H1 (cell line): ENCODE data around the gene ROR1. TPM values are rescaled to one million over a fixed set of nuclear protein-coding genes. Genes with fewer than 3 reads are reported as not detected.
A peak's percentile ranks its signal among the peaks of the same experiment; 100 is the strongest.

Experiments
- CTCF ChIA-PET: fragments of 300-600 bp; sonication (Branson Sonifier 250); formaldehyde crosslinking; loops from one replicate; lab custom pipeline; 2021; ENCODE audit not compliant: partially characterized antibody; lab: Charles Lee
- POLR2A ChIA-PET: fragments of 300-600 bp; sonication (Branson Sonifier 250); formaldehyde crosslinking; loops from one replicate; lab custom pipeline; 2021; ENCODE audit warnings: inconsistent platforms; ENCODE audit not compliant: partially characterized antibody; lab: Charles Lee
- DNase-seq, 2 experiments: peaks; one replicate each; pipeline versions ENCODE4 v3.0.0 to v3.0.0-alpha.2; 2010 to 2022; ENCODE audit warnings: low spot score in 2 of 2, low read depth in 1 of 2, mixed read lengths in 1 of 2
- FAIRE-seq: peaks from 2 replicates; lab custom pipeline; 2011; peaks lifted over from hg19 to GRCh38; lab: Jason Lieb, UNC
- H2AFZ ChIP-seq: 2 replicates; pipeline ENCODE4 v1.8.1; 2012; ENCODE audit warnings: low read length, inconsistent platforms
- H2AK5ac ChIP-seq: 2 replicates; pipeline ENCODE4 v1.6.1; 2013; ENCODE audit warnings: low read depth, low read length
- H2BK120ac ChIP-seq: replicated peaks from 2 replicates; pipeline ENCODE3; 2013; ENCODE audit warnings: low read depth, low read length, inconsistent platforms
- H2BK12ac ChIP-seq: 2 replicates; pipeline ENCODE4 v1.6.1; 2013; ENCODE audit warnings: low read depth, low read length
- H2BK15ac ChIP-seq: 2 replicates; pipeline ENCODE4 v1.6.1; 2013; ENCODE audit warnings: low read length
- H2BK20ac ChIP-seq: 2 replicates; pipeline ENCODE4 v1.6.1; 2013; ENCODE audit warnings: low read length
- H2BK5ac ChIP-seq: 2 replicates; pipeline ENCODE4 v1.6.1; 2013; ENCODE audit warnings: low read depth, low read length
- H3K14ac ChIP-seq: 2 replicates; pipeline ENCODE4 v1.6.1; 2013; ENCODE audit warnings: inconsistent platforms; ENCODE audit not compliant: insufficient read length
- H3K18ac ChIP-seq: 2 replicates; pipeline ENCODE4 v1.6.1; 2013; ENCODE audit warnings: low read length; ENCODE audit errors: extremely low read depth
- H3K23ac ChIP-seq: 2 replicates; pipeline ENCODE4 v1.6.1; 2013; ENCODE audit warnings: inconsistent platforms; ENCODE audit not compliant: insufficient read length
- H3K23me2 ChIP-seq: 2 replicates; pipeline ENCODE4 v1.6.1; 2013; ENCODE audit warnings: low read depth, low read length
- H3K27ac ChIP-seq: 2 replicates; pipeline ENCODE4 v1.6.1; 2011; ENCODE audit warnings: low read depth, low read length, inconsistent platforms
- H3K27me3 ChIP-seq, 4 experiments: replicated peaks in 1 of 4; 1 replicate in 1 of 4; 2 replicates in 3 of 4; pipeline versions ENCODE4 v1.6.1 to v1.8.1; 2011 to 2013; ENCODE audit warnings: low read length in 3 of 4, mild to moderate bottlenecking in 3 of 4, inconsistent platforms in 2 of 4, mixed read lengths in 2 of 4, moderate library complexity in 1 of 4; ENCODE audit not compliant: control insufficient read depth in 3 of 4, insufficient read depth in 3 of 4; ENCODE audit errors: extremely low read depth in 1 of 4
- H3K36me3 ChIP-seq, 4 experiments: 2 replicates each; pipeline versions ENCODE4 v1.6.1 to v1.8.1; 2011 to 2013; ENCODE audit warnings: mild to moderate bottlenecking in 4 of 4, low read length in 3 of 4, moderate library complexity in 2 of 4, control low read depth in 1 of 4, inconsistent platforms in 1 of 4; ENCODE audit not compliant: insufficient read depth in 4 of 4, control insufficient read depth in 2 of 4
- H3K4ac ChIP-seq: replicated peaks from 2 replicates; pipeline ENCODE3; 2013; ENCODE audit warnings: low read length, low read depth, mixed read lengths, inconsistent platforms; ENCODE audit not compliant: insufficient read length
- H3K4me1 ChIP-seq, 4 experiments: replicated peaks in 1 of 4; 1 replicate in 1 of 4; 2 replicates in 3 of 4; pipeline versions ENCODE4 v1.6.1 to v1.8.1; 2011 to 2013; ENCODE audit warnings: low read length in 3 of 4, inconsistent platforms in 2 of 4, mixed read lengths in 1 of 4; ENCODE audit not compliant: insufficient read depth in 4 of 4, control insufficient read depth in 3 of 4
- H3K4me2 ChIP-seq, 2 experiments: 2 replicates each; pipeline versions ENCODE4 v1.6.1 to v1.8.1; 2011 to 2013; ENCODE audit warnings: low read depth in 2 of 2, low read length in 2 of 2, control low read depth in 1 of 2, inconsistent platforms in 1 of 2, mild to moderate bottlenecking in 1 of 2; ENCODE audit not compliant: insufficient read depth in 1 of 2
- H3K4me3 ChIP-seq, 4 experiments: fragments of 200-600, 300-600 bp in 1 of 4; sonication (generic), shearing (Covaris generic), sonication (Bioruptor Twin) in 1 of 4; 2 replicates each; pipeline versions ENCODE4 v1.5.1 to v1.8.1; 2011 to 2016; ENCODE audit warnings: low read length in 4 of 4, low read depth in 3 of 4, control low read depth in 2 of 4, inconsistent platforms in 2 of 4, mild to moderate bottlenecking in 2 of 4, mixed read lengths in 1 of 4, moderate library complexity in 1 of 4; ENCODE audit not compliant: insufficient read depth in 2 of 4; ENCODE audit errors: extremely low read depth in 1 of 4
- H3K56ac ChIP-seq: replicated peaks from 2 replicates; pipeline ENCODE3; 2013; ENCODE audit warnings: low read depth, mild to moderate bottlenecking, mixed read lengths, low read length, inconsistent platforms; ENCODE audit not compliant: insufficient read length
- H3K79me1 ChIP-seq: 2 replicates; pipeline ENCODE4 v1.6.1; 2013; ENCODE audit warnings: low read depth, low read length, control low read depth
- H3K79me2 ChIP-seq, 2 experiments: 2 replicates each; pipeline versions ENCODE4 v1.6.1 to v1.8.1; 2012 to 2013; ENCODE audit warnings: low read length in 2 of 2, mild to moderate bottlenecking in 2 of 2, inconsistent platforms in 1 of 2; ENCODE audit not compliant: insufficient read depth in 2 of 2, control insufficient read depth in 1 of 2
- H3K9ac ChIP-seq, 4 experiments: replicated peaks in 1 of 4; 1 replicate in 1 of 4; 2 replicates in 3 of 4; pipeline versions ENCODE4 v1.6.1 to v1.8.1; 2011 to 2013; ENCODE audit warnings: low read depth in 3 of 4, low read length in 3 of 4, control low read depth in 2 of 4, mild to moderate bottlenecking in 2 of 4, moderate library complexity in 2 of 4, inconsistent platforms in 1 of 4; ENCODE audit errors: extremely low read depth in 1 of 4
- H3K9me3 ChIP-seq, 2 experiments: 2 replicates each; pipeline versions ENCODE4 v1.6.1 to v1.8.1; 2012 to 2013; ENCODE audit warnings: mild to moderate bottlenecking in 2 of 2, moderate library complexity in 2 of 2, control low read depth in 1 of 2, inconsistent platforms in 1 of 2, low read depth in 1 of 2, low read length in 1 of 2, mixed read lengths in 1 of 2; ENCODE audit not compliant: insufficient read depth in 2 of 2
- H4K20me1 ChIP-seq, 2 experiments: replicated peaks in 1 of 2; 2 replicates each; pipeline versions ENCODE3 to v1.8.1; 2011 to 2013; ENCODE audit warnings: inconsistent platforms in 2 of 2, low read length in 2 of 2, mild to moderate bottlenecking in 1 of 2; ENCODE audit not compliant: insufficient read depth in 2 of 2, control insufficient read depth in 1 of 2
- H4K5ac ChIP-seq: 2 replicates; pipeline ENCODE4 v1.6.1; 2013; ENCODE audit warnings: low read length, low read depth, mixed read lengths, inconsistent platforms; ENCODE audit not compliant: insufficient read length
- H4K8ac ChIP-seq: 2 replicates; pipeline ENCODE4 v1.8.0; 2013; ENCODE audit warnings: mild to moderate bottlenecking, moderate library complexity, low read length, inconsistent platforms; ENCODE audit not compliant: insufficient read depth; ENCODE audit errors: extremely low read depth
- H4K91ac ChIP-seq: replicated peaks from 2 replicates; pipeline ENCODE3; 2013; ENCODE audit warnings: low read length, mixed read lengths, inconsistent platforms; ENCODE audit not compliant: insufficient read length
- FOSL1 ChIP-seq: IDR thresholded peaks from 2 replicates; pipeline ENCODE4 v1.6.1; 2011; ENCODE audit warnings: mild to moderate bottlenecking, low read depth, low read length, moderate library complexity; ENCODE audit not compliant: insufficient read depth
- HDAC2 ChIP-seq, 2 experiments: fragments of 300-600 bp in 1 of 2; sonication (generic) in 1 of 2; IDR thresholded peaks; 2 replicates each; pipeline ENCODE4 v1.6.1; 2011 to 2012; ENCODE audit warnings: low read depth in 2 of 2, low read length in 2 of 2, mild to moderate bottlenecking in 2 of 2, moderate library complexity in 2 of 2, borderline replicate concordance in 1 of 2, inconsistent platforms in 1 of 2
- KDM4A ChIP-seq: IDR thresholded peaks from one replicate; pipeline ENCODE4 v1.7.1; 2012; ENCODE audit warnings: low read depth, mild to moderate bottlenecking, moderate library complexity, low read length, inconsistent platforms; ENCODE audit not compliant: severe bottlenecking
- POLR2AphosphoS5 ChIP-seq: IDR thresholded peaks from 2 replicates; pipeline ENCODE4 v1.6.1; 2011; ENCODE audit warnings: low read depth, low read length
- SIN3A ChIP-seq, 2 experiments: IDR thresholded peaks in 1 of 2; conservative IDR thresholded peaks in 1 of 2; 2 replicates each; pipeline ENCODE4 v1.6.1; 2011 to 2012; ENCODE audit warnings: low read length in 2 of 2, improper control_type of control experiment in 1 of 2, low read depth in 1 of 2, mild to moderate bottlenecking in 1 of 2
- SP4 ChIP-seq: IDR thresholded peaks from 2 replicates; pipeline ENCODE4 v1.6.1; 2012; ENCODE audit warnings: low read length, inconsistent platforms
- SRF ChIP-seq: IDR thresholded peaks from 2 replicates; pipeline ENCODE4 v1.6.1; 2011; ENCODE audit warnings: mild to moderate bottlenecking, low read depth, low read length, moderate library complexity
- SUZ12 ChIP-seq: fragments of 200-600 bp; sonication (generic); IDR thresholded peaks from 2 replicates; pipeline ENCODE4 v1.6.1; 2012; ENCODE audit warnings: mild to moderate bottlenecking, inconsistent platforms, low read length, moderate library complexity, mixed read lengths
- WGBS, 2 experiments: shearing (Covaris generic) in 1 of 2; methylation state at CpG; one replicate each; pipeline versions ENCODE4 v1.1.6 to v1.1.7; 2013 to 2015; ENCODE audit warnings: low lambda C conversion rate in 2 of 2, mixed read lengths in 2 of 2, inconsistent platforms in 1 of 2, low coverage in 1 of 2, missing lambda C conversion rate in 1 of 2; ENCODE audit not compliant: insufficient replicate concordance in 2 of 2, insufficient coverage in 1 of 2, insufficient read length in 1 of 2; ENCODE audit errors: extremely low coverage in 1 of 2, missing lambda C conversion rate in 1 of 2; 5-methylcytosine and 5-hydroxymethylcytosine counted together
- polyA plus RNA-seq, 7 experiments: library from polyadenylated mRNA; depleted of rRNA in 3 of 7; stranded (reverse) in 5 of 7; unstranded in 2 of 7; fragments of >200 nt in 5 of 7; fragments of 200-250 nt in 2 of 7; gene quantifications; 1 replicate in 5 of 7; 2 replicates in 1 of 7; 4 replicates in 1 of 7; pipeline versions ENCODE4 v1.2.1 to v1.2.3, GENCODE V29; 2011 to 2013; ENCODE audit warnings: missing spikeins in 2 of 7, mixed read lengths in 2 of 7
- total RNA-seq: library from RNA; stranded (reverse); fragmentation: NEBNext Ultra II Directional; extraction: Animal tissue kit (Norgen Biotek cat#: 25700); gene quantifications from 2 replicates; pipeline ENCODE4 v1.2.1, GENCODE V29; 2021
- TF ChIP-seq, protein P1 (sequence below), 3 experiments: IDR thresholded peaks; 1 replicate in 2 of 3; 2 replicates in 1 of 3; pipeline versions ENCODE4 v1.5.1 to v1.6.1; 2011; ENCODE audit warnings: low read length in 3 of 3, mild to moderate bottlenecking in 3 of 3, inconsistent platforms in 2 of 3, low read depth in 1 of 3, moderate library complexity in 1 of 3; ENCODE audit not compliant: insufficient read depth in 1 of 3; ENCODE audit errors: control extremely low read depth in 1 of 3

Gene ROR1
- total and polyA plus RNA-seq, 2 of the 8 experiments (the other 6 are each of a cell fraction or from before 2014, with no cell fraction given) = 33.6 to 73.6 TPM

DNA sequence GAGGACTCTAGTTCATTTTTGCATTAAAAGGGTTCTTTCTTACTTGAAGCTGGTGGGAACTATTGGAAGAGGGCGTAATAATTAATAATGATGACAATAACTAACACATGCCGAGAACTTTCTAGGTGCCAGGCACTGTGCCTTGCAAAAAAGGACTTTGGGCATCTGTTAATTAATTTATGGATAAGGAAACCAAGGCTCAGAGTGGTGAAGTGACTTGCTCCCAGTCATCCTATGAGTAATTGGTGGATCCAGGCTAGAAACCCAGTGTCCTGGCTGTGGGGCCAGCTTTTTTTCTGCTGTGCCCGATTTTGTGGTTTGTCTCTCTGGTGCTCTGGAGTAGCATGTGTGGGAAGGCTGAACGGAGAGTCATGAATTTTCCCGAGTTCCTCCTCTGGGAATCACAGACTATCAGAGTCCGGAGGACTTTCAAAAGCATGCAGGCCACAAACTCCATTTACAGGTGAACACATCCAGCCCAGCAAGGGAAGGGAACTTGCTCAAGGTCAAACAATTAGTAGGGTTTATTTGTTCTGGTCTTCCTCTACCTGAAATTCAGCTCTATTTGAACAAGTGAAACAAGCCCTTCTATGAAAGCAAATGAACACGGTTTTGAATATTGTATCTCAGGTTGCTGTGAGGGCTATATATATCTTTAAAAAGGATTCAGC is 23.4 kb downstream of the ROR1 start:
- H3K9me3 ChIP-seq = no peaks in the 10 kb centered on the region
- H2BK15ac ChIP-seq = no peak overlapping the region
- no peak overlapping the region for H4K91ac ChIP-seq
- WGBS, 2 experiments = 80% methylated on average over 7 of the region's 7 CpGs; no CpG with 5 or more reads in 1 of the 2 experiments
- H3K56ac ChIP-seq = no peak overlapping the region
- 0 out of 2 replicates have a peak overlapping the region, but pooled peaks have one; percentile 15 for H3K18ac ChIP-seq
- H4K20me1 ChIP-seq = peaks cover 1 to 2% of the 10 kb centered on the region in 2 experiments
- peaks cover 26 to 100% of the 10 kb centered on the region in 2 experiments for H3K79me2 ChIP-seq
- H4K5ac ChIP-seq = no peak overlapping the region
- no peaks in the 10 kb centered on the region for H3K23me2 ChIP-seq
- ChIA-PET POLR2A (interaction anchor here (1.0 to 5.0 kb wide), 4 partner anchors 11 to 17 kb away, joined by 3 to 47 read pairs (median 3); no protein-coding TSS in a partner anchor), CTCF (interaction anchor here (1.2 to 5.9 kb wide), 5 partner anchors 13 to 181 kb away, joined by 3 to 50 read pairs (median 4); partner anchors contain the start of gene ROR1)
- no peak overlapping the region for H3K14ac ChIP-seq
- no peak for FAIRE-seq
- H3K9ac ChIP-seq = no peak overlapping the region
- no peak overlapping the region for H2AK5ac ChIP-seq
- H2BK20ac ChIP-seq = no peak overlapping the region
- H2BK5ac ChIP-seq = no peak overlapping the region
- no peak overlapping the region for H2BK120ac ChIP-seq
- H4K8ac ChIP-seq = no peak overlapping the region
- H3K27me3 ChIP-seq = no peaks in the 10 kb centered on the region
- no peak overlapping the region for H2BK12ac ChIP-seq
- peak overlapping the region in 1 of 2 experiments; percentile 12; a peak in 2 of 4 replicates for H3K4me2 ChIP-seq
- peaks cover 27 to 51% (median 47%) of the 10 kb centered on the region in 4 experiments for H3K4me1 ChIP-seq
- H3K4me3 ChIP-seq = no peak overlapping the region
- no peak for DNase-seq
- no peak overlapping the region for H3K4ac ChIP-seq
- H3K27ac ChIP-seq = no peak overlapping the region
- peaks cover 13% of the 10 kb centered on the region for H3K79me1 ChIP-seq
- no peak overlapping the region for H2AFZ ChIP-seq
- H3K23ac ChIP-seq = no peak overlapping the region
- no peaks in the 10 kb centered on the region for H3K36me3 ChIP-seq
- TF ChIP-seq SP4 (no peak), FOSL1 (no peak), HDAC2 (IDR thresholded peaks at IDR 0.05; ENCODE audit: borderline replicate concordance in 1 of 2, low read depth in 2 of 2, low read length in 2 of 2) (no peak), KDM4A (no peak), SUZ12 (no peak), POLR2AphosphoS5 (no peak), SRF (no peak), SIN3A (conservative IDR thresholded peaks at IDR 0.05 in 1 of 2, IDR thresholded peaks at IDR 0.05 in 1 of 2; ENCODE audit: low read depth in 1 of 2, low read length in 2 of 2) (no peak)
- TF ChIP-seq, protein P1, sequence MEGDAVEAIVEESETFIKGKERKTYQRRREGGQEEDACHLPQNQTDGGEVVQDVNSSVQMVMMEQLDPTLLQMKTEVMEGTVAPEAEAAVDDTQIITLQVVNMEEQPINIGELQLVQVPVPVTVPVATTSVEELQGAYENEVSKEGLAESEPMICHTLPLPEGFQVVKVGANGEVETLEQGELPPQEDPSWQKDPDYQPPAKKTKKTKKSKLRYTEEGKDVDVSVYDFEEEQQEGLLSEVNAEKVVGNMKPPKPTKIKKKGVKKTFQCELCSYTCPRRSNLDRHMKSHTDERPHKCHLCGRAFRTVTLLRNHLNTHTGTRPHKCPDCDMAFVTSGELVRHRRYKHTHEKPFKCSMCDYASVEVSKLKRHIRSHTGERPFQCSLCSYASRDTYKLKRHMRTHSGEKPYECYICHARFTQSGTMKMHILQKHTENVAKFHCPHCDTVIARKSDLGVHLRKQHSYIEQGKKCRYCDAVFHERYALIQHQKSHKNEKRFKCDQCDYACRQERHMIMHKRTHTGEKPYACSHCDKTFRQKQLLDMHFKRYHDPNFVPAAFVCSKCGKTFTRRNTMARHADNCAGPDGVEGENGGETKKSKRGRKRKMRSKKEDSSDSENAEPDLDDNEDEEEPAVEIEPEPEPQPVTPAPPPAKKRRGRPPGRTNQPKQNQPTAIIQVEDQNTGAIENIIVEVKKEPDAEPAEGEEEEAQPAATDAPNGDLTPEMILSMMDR (IDR thresholded peaks at IDR 0.05; ENCODE audit: control extremely low read depth in 1 of 3, insufficient read depth in 1 of 3, low read depth in 1 of 3, low read length in 3 of 3) = no peak
